Suprapubic skin (tissue), 3 donors: Measurements from ENCODE around the gene HOMER1.

Experiments
- CTCF ChIP-seq, 2 donors: fragments of 200-600 bp in 1 of 2; fragments of 450-650 bp in 1 of 2; sonication (generic) in 1 of 2; IDR thresholded peaks; one replicate each; pipeline ENCODE4 v1.5.1; 2016 to 2019; ENCODE audit warnings: antibody characterized with exemption in 2 of 2, mild to moderate bottlenecking in 1 of 2, moderate library complexity in 1 of 2
- POLR2A ChIP-seq, 2 donors: fragments of 450-650 bp; IDR thresholded peaks; one replicate each; pipeline ENCODE4 v1.6.1; 2017; ENCODE audit warnings: antibody characterized with exemption in 2 of 2, mild to moderate bottlenecking in 2 of 2, moderate library complexity in 2 of 2

- no peak for TF ChIP-seq CTCF (IDR thresholded peaks at IDR 0.05)
- no peak for TF ChIP-seq POLR2A (IDR thresholded peaks at IDR 0.05)
These were observed 156.5 kb downstream of the HOMER1 start for GRCh38 chr5:79357398-79357797.
